GM19455 (cell line): ENCODE results near the gene JAK2.
"Not testable (repeated sequence)": the region's sequence is repeated elsewhere in the genome, so short reads cannot be mapped to it uniquely, and the experiment has no call there.

Source experiments
- ATAC-seq: cut with Tn5 transposase; IDR thresholded peaks from one replicate; pipeline ENCODE4 v1.9.1; 2021; ENCODE audit not compliant: unreplicated experiment

Gene JAK2

GRCh38 chr9:4980086-4980727, 4.9 kb upstream of the JAK2 start:
- no peak for ATAC-seq

DNA sequence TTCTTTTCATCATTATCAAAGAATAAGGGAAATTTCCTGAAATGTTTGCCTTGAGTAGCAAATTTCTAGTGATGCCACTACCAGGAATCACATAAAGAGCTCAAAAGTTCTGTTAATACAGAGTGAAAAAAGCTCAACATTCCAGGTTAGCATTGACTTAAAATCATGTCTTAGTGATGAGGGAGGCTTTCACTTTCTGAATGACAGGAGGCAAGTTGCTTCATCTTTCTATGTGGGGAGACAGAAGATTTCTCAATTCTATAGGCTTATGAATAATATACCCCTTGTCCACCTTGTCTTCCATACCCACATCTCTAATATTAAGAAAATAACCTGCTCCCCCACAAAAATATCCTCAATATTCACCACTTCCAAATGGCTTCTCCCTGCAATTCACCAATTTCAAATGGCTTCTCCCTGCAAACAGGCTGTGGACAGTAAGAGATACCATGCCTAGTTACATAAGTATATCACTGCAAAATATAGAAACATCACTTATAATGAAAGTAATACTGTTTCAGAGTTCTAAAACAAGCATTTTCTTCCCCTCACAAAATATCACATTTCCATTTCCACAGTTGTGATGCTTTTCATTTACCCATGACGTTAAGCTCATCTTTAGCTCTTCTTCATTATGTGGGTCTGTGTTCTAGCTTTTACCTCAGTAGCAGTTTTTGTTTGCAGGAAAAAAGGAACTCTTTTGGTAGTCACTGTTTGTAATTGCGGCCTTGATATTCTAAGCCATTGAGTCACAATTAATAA, 2.2 kb upstream of the JAK2 start:
- ATAC-seq = no peak

DNA sequence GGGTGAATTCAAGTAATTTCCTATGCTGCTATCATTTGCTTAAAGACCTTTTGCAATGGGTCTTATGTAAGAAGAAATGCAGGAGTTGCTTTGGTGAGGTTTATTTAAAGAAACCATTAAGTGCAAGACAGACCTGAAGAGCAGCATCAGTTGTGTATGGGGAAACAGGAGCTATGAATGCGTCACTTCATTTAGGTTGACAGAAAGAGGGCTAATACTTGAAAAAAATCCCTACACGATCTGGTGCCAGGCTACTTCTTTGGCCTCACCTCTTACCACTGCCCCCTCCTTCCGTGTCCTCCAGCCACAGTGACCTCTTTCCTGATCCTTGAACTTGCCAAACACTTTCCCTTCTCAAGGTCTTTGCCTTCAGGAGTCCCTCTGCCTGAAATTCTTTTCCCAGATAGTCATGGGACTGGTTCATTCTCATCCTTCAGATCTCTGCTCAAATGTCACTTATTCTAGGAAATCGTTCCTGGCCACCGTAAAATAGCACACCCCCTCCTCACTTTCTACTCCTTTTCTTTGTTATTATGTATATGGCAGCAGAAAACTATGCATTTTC, 1.4 kb upstream of the JAK2 start:
- no peak for ATAC-seq

DNA sequence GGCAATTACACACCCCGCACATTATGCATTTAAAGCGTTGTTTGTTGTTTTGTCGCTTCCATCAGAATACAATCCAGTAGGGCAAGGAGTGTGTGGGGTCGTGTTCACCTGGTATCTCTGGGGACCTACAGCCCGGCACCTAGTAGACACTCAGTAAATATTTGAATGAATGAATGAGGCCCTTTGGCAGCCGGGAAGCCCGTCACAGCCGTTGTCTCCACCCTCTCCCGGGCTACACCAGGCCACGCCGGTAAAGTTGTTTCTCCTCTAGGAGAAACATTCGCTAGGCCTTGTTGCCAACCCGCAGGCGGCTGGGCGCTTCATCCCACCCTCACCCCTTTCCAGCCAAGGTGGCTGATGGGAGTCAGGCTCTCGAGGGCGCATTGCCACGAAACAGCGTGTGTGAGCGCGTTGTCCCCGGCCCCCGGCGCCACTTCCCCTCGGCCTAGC, 876 bp upstream of the JAK2 start:
- ATAC-seq = peak; percentile 22

DNA sequence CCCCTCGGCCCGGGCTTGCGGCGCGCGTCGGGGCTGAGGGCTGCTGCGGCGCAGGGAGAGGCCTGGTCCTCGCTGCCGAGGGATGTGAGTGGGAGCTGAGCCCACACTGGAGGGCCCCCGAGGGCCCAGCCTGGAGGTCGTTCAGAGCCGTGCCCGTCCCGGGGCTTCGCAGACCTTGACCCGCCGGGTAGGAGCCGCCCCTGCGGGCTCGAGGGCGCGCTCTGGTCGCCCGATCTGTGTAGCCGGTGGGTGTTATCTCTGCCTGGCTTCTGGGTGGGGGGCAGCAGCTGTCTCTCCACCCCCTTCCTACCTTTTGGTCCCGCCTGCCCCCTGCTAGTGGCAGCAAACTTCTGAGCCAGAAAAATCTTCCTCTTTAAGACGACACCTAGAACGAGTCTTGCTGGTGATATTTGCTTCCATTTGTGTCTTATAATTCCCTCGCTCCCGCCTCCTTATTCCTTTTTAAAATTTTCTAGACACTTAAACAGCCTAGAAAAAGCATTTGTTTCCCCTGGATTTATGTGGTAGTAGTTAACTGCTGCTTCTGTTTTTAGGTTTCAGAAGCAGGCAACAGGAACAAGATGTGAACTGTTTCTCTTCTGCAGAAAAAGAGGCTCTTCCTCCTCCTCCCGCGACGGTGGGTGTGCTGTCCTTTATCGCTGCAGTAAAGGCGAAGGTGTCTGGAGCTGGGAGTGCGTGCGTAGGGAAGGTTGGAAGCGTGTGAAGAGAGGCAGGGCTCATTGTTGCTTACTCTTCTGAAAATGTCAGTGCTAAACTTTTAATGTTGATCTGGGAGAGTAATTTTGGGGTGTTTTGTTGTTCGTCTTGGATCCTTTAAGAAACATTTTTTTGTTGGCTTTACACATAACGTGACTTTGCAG, 554 bp downstream of the JAK2 start:
- ATAC-seq = no peak

- ATAC-seq = no peak
Observed at GRCh38 chr9:4986296-4986695, 1.2 kb downstream of the JAK2 start.

- no peak for ATAC-seq
Observed at GRCh38 chr9:4986783-4987182, 1.7 kb downstream of the JAK2 start.

- ATAC-seq = no peak
Observed at GRCh38 chr9:4987961-4988421, 2.9 kb downstream of the JAK2 start.

DNA sequence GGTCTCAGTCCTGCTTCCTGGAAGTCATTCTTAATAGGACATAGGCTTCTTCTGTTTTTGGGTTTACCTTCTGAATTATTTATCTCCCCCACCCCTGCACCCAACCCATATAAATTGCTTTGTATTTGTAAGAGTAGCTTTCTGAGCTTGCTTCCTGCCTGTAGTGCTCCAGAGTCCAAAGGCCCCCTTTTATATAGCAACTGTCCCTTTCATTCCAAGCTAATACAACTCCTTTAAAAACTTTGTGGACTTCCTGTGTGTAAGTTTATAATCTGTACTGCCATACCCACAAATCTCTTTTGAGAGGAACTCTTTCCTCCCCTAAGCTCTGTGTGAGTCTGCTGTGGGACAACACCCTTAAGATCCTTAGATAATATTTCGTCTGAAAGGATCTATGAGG, 7.8 kb downstream of the JAK2 start:
- ATAC-seq = no peak

DNA sequence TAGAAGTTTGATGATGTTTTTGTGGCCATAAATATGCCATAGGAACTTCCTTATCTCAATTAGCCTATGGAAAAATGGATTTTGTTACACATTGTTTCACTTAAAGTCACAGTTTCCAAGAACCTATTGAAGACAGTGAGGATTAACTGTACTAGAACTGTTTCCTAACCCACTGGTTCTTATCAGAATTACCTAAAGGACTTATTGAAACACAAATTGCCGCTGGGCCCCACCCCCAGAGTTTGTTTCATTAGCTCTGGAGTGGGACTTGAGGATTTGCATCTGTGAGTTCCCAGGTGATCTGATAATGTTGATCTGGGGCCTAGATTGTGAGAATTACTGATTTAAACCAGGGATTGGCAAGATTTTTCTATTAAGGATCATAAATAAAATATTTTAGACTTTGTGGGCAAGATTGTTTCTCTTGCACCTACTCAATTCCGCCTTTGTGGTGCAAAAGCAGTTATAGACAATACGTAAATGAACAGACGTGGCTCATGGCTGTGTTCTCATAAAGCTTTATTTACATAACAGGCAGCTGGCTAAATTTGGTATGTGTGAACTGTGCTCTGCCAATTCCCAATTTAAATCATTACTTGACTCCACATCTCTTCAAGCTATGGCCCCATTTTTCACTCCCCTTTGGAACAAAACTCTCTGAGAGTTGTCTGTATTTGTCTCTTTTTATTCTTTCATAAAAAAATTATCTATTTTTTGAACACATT, 9.3 kb downstream of the JAK2 start:
- no peak for ATAC-seq

- no peak for ATAC-seq
Observed at GRCh38 chr9:4997196-4997595, 12.1 kb downstream of the JAK2 start.

DNA sequence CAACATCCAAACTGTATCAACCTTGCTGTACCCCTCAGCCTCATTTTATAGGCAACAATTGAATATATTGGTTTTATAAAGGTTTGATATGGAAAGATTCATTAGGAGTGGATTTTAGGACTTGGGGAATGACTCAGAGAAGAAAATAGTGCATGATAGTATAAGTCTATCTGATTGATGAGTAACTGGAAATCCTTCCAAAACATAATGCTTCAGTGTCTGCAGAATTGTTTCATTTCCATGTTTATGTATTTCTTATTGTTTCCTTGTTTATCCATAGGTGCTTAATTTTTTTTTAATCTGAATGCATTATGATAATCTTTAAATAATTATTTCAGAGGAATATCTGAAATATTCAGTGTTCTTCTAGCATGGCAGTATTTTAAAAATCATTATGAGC, 12.6 kb downstream of the JAK2 start:
- ATAC-seq = no peak

DNA sequence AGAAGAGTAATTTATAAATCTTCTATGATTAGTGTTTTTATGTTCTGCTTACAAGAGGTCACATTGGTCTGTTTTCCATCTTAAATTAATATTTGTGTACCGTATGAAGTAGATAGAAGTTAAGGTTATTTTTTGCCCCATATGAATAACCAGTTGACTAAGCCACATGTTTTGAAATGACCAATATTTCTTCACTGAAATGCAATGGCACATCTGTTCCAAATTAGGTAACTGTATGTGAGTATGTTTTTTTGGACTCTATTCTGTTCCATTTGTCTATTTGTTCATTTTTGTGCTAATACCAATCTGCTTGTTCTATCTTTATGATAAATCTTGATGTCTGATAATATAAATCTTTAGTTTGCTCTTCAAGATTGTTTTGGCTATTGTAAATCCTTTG, 17.7 kb downstream of the JAK2 start:
- ATAC-seq = no peak

DNA sequence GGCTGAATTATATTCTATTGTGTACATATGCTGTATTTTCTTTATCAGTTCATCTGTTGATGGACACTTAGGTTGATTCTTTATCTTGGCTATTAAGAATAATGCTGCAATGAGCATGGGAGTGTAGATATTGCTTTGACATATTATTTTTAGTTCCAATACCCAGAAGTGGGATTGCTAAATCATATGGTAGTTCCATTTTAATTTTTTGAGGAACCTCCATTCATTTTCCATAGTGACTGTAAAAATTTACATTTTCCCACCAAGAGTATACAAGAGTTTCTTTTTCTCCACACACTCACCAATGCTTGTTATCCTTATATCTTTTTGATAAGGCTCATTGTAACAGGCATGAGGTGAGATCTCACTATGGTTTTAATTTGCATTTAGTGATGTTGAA, 19.4 kb downstream of the JAK2 start:
- ATAC-seq = no peak

- no peak for ATAC-seq
Observed at GRCh38 chr9:5008202-5008601, 23.1 kb downstream of the JAK2 start.

- ATAC-seq = no peak
Observed at GRCh38 chr9:5013374-5013773, 28.3 kb downstream of the JAK2 start.

DNA sequence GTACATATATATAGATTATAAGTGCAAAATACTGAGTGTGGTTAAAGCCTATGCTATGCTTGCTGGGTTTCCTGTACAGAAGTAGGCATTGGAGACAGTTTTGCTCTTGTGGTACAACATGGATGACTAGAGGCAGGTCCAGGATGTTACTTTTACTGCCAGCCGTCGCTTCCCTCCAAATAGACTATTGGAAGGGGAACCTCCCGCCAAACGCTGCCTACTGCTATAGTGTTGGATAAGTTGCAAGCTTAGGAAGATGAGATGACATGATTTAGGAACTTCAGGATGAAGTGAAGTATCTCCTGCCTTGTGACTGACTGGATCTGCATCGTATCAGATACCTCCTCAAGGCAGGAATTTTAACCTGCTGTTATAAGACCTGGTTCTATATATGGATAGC, 30.9 kb downstream of the JAK2 start:
- ATAC-seq = no peak

DNA sequence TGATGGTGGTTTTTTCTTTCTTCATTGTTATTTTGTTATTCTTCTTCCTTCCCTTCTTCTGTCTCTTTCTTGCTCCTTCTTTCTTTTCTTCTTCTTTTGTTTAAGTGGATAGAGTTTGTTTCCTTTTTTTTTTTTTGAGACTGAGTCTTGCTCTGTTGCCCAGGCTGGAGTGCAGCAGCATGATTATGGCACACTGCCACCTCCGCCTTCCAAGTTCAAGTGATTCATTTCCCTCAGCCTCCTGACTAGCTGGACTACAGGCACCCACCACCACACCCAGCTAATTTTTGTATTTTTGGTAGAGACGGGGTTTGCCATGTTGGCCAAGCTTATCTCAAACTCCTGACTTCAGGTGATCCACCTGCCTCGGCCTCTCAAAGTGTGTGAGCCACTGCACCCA, 40.3 kb downstream of the JAK2 start:
- ATAC-seq = no peak

DNA sequence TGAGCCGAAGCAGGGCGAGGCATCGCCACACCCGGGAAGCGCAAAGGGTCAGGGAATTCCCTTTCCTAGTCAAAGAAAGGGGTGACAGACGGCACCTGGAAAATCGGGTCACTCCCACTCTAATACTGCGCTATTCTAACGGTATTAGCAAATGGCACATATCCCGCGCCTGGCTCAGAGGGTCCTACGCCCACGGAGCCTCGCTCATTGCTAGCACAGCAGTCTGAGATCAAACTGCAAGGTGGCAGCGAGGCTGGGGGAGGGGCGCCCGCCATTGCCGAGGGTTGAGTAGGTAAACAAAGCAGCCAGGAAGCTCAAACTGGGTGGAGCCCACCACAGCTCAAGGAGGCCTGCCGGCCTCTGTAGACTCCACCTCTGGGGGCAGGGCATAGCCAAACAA, 46.9 kb downstream of the JAK2 start:
- ATAC-seq = not testable (repeated sequence)

GRCh38 chr9:5040730-5041389, 55.8 kb downstream of the JAK2 start:
- no peak for ATAC-seq
